Colon (tissue), 2 donors: Measurements from ENCODE around the gene RPL12.
"Not testable (repeated sequence)": the region's sequence is repeated elsewhere in the genome, so short reads cannot be mapped to it uniquely, and the experiment has no call there.

Experiments used
- FAIRE-seq: peaks from 2 replicates; lab custom pipeline; 2012; peaks lifted over from hg19 to GRCh38; lab: Jason Lieb, UNC
- donor health status: control.
- donor health status: control.

RPL12 gene

DNA sequence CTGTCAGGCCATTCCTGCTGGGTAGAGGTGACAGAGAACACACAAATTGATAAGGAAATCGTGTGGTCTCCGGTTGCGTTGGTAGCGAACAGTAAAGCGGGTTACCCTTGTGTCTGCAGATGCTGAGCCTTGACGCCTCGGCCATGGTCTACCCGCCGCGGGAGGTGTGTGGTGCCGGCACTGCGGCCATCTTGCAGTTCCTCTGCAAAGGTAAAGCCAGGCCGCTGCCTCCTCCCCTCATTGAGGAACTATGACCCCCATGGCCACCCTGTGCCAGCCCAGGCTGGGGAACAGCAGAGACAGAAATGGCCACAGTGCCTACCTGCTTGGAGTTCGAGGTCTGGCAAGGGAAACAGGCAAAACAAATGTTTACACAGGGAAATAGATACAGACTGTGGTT is 16.4 kb upstream of the RPL12 start:
- no peak for FAIRE-seq

DNA sequence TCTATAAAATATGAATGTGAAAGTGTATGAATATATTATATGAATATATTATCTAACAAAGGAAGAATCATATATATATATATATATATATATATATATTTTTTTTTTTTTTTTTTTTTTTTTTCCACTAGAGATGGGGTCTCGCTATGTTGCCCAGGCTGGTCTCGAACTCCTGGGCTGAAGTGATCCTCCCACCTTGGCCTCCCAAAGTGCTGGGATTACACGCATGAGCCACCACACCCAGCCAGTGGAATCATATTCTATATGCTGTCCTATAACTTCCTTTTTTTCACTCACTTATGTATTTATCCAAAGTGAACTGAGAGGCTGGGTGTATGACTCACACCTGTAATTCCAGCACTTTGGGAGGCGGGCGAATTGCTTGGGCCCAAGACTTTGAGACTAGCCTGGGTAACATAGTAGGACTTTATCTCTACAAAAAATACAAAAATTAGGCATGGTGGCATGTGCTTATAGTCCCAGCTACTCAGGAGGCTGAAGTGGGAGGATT is 15.3 kb upstream of the RPL12 start:
- not testable (repeated sequence) for FAIRE-seq

DNA sequence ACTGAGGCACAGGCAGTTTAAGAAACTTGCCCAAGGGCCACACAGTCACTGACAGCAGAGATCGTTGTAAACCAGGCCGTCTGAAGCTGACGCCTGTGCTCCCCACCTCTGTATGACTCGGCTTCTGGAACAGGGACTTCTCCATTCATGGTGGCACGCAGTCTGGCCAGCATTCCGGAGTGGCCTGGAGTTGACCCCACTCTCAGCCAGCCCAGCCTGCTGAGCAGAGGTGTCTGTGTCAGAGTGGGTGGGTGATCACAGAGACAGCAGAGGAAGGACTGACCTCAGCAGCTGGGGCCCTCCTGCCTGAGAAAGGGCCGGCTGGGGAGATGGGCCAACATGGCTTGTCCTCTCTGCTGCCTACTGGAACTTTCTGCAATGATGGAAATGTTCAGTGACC is 12.7 kb upstream of the RPL12 start:
- FAIRE-seq: no peak

DNA sequence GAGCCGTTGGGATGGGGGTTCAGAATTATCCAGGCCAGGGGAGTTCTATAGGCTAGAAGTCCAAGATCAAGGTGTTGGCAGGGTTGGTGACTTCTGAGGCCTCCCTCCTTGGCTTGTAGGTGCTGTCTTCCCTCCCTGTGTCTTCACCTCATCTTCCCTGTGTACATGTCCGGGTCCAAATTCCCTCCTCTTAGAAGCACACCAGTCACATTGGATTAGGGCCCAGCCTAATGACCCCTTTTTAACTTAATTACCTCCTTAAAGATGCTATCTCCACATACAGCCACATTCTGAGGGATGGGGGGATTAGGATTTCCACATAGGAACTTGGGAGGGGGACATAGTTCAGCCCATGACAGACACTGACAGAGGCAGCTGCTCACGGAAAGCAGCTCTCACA is 12.2 kb upstream of the RPL12 start:
- FAIRE-seq: no peak

DNA sequence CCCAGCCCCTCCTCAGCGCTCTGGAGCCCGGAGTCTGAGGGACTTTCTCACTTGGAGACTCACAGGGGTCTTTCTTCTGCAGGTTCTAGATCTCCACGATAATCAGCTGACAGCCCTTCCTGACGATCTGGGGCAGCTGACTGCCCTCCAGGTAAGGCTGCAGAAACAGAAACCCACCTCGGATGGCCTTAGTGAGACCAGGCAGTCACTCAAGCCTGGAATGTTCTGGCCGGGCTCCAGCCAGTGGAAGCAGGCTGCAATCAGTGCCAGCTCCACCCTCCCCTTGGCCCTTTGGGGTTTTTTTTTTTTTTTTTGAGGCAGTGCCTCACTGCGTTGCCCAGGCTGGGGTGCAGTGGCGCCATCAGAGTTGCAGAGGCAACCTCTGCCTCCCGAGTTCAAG is 7.7 kb upstream of the RPL12 start:
- FAIRE-seq: no peak

DNA sequence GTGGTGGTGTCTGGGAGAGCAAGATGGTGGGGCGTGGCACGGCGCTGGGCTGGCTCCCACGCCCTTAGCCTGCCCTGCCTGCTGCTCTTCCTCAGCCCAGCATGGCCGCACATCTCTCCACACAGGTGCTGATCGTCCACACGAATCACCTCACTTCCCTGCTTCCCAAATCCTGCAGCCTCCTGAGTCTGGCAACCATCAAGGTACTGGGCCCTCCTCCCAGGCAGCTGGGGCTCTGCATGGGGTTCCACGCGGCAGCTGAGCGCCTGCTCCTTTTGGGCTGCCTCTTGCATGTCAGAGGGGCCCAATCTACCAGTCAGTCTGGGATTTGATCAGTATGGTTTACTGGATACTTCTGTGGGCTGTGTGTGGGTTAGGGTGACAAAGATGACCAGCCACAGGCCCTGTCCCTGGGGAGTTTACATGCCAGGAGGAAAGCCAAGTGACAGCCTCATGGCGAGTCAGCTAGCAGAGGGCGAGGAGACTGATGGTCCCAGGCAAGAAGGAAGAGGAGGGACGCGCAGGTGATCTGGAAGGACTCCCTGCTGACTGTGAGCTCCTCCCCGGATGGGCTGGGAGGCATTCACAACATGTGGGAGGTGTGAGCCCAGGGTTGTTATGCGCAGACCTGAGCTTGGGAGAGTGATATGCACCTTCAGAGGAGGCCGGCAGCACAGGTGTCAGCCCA is 6.1 kb upstream of the RPL12 start:
- no peak for FAIRE-seq

DNA sequence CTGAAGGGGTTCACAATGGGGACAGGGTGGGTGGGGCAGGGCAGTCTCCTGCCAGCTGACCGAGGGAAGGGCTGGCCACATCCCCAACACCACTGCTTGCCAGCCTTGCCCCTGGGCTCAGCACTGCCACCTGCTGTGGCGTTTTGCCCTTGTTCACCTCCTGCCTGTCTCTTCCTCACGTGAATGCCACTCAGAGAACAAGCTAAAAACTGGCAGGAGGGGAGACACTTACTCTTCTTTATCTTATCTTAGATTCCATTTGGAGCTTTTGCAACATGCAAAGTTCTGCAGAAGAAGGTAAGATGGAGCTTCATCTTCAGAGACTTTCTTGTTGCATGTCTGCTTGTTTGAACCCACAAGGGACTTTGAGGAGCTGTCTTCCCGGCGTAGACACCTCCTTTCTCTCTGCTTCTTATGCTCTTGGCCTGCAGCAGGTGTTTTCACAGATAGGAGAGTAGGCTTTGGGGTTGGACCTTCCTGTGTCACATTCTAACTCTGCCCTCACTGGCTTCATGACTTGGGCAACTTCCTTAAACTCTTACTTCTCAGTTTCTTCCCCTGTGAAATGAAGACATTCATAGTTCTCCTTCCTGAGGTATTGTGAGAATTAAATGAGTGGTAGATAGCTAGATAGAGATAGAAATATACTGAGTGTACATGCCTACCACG is 4.3 kb upstream of the RPL12 start:
- no peak for FAIRE-seq

DNA sequence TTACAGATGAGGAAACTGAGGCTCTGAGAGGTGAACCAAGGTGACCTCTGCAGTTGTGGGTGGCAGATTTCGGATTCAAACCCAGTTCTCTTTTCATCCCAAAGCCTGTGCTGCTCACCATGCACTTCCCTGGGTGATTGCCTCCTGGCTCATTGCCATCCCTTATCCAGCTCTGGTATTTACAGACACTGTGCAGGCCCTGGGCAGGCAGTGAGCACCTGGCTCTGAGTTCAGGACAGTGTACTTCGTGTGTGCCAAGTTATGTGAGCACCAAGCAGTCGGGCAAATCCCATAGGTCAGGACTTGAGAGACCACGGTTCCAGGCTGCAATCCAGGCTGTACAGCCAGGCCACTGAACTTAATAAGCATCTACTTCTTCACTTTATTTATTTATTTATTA is 1.5 kb upstream of the RPL12 start:
- FAIRE-seq: no peak

DNA sequence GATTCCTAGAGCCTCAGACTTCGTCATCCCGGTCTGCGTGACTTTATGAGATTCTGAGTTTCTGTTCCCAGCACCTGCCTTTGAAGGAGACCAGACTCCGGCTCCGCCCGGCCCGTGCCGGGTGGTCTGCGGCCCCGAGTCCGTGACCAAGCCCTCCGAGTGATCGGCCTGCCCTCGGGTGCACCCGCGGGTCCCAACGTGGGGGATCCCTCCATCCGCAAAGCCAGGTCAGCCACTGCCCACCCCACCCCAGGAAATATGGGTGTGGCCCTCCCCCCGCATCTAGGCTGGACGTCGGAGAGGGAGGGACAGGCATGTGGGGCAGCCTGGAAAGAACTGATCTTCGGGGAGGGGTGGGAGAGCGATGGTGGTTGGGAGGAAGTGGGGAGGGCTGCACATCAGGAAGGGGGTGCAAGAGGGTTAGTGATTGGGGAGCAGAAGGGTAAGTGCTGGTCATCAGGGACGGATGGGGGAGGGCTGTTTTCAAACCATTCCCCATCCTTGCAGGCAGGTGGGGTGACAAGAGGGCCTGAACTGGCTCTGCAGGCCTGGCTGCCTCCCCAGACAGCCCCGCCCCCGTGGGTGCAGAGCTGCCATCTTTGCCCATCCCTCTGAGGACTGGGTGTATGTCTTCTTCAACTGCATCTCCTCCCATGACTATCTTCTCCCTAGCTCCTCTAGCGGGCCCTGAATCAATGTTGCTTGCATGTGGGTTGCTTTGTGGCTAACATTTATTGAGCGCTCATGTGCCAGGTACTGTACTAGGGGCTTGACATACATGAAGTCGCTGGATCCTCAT is 851 bp upstream of the RPL12 start:
- no peak for FAIRE-seq

DNA sequence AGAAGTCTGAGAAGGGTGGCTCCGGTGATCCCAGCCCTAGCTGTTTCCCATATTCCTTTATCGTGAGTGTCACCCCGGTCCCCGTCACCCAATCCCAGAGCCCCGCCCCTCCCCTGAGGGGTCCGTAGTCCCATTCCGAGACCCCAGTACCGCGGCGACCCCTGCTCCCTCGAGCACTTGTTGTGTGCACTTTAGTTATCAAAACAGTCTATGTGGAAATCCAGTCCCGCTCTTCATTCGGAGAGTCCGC is 327 bp upstream of the RPL12 start:
- FAIRE-seq: no peak

DNA sequence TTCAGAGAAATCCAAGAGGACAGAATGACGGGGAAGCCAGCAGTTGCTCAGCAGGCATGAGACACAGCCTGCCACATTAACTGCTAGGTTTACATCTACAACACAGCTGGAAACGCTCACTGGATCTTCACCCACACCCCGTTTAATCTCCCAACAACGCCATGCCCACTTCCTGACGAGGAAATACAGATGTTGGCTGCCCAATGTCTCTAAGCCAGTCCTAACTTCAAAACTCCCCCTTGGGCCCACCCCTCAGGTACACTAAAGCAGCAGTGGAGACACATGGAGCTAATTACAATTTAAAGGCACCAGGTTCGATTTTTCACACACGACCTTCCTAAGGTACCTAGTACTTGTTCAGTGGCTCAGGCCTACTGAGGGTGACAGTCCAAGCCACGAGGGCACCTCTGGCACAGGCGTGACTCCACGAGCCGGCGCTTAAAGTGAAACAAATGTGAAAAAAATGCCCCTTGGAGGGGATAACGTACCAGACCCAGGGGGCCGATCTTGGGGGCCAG is 904 bp downstream of the RPL12 start:
- no peak for FAIRE-seq

DNA sequence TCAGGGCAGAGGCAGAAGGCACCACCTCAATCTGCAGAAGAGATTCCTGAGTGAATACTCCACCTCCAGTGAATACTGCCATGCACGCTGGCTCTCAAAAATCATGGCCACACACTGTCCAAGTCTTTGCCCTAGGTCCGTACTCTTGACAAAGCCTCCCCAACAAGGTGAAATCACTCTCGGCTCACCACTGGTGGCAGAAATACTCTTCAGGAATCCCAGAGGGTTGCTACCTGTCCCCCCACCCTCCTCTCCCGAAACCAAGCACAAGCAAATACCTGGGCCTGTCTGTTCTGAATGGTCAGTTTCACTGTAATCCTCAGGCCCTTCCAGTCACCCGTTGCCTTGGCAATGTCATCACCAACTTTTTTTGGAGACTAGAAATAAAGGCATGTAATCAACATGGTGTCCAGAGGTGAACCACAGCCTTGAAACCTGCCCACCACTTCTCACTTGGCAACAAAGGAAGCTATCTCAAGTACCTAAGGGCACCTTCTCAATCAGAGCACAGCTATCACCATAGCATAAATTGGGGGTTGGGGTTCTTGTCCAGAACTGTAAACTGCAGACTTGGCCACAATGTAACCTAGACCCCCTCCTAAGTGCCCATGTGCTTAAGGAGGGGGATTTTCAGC is 1.8 kb downstream of the RPL12 start:
- FAIRE-seq: no peak

DNA sequence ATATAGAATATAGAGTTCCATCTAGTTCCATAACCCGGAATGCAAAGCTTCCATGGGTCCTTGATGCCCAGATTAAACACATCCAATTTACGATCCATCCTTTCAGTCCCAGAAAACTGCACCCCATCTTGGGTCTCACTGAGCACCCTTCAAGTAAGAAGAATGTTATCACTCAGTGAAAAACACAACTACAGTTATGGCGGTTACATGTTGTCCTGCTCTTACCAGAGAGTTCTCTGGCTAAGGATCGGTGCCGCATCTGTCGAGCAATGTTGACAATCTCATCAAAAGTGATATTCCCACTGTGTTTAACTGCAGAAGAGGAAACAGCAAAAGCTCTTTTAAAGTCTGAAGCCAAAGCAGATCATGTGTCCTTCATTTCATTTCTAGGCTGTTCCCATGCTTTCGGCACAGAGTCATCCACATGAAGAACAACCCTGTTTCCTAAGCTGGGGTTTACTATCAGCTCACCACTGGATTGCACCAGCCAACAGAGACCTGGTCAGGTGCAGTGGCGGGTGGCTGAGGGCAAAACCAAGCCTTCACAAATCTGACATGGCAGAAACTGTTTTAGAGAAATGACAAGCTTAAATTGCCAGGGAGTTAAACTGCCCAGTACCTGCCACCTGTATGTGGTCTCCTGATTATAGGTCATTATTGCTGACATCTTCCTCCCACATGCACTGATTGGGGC is 2.9 kb downstream of the RPL12 start:
- no peak for FAIRE-seq

DNA sequence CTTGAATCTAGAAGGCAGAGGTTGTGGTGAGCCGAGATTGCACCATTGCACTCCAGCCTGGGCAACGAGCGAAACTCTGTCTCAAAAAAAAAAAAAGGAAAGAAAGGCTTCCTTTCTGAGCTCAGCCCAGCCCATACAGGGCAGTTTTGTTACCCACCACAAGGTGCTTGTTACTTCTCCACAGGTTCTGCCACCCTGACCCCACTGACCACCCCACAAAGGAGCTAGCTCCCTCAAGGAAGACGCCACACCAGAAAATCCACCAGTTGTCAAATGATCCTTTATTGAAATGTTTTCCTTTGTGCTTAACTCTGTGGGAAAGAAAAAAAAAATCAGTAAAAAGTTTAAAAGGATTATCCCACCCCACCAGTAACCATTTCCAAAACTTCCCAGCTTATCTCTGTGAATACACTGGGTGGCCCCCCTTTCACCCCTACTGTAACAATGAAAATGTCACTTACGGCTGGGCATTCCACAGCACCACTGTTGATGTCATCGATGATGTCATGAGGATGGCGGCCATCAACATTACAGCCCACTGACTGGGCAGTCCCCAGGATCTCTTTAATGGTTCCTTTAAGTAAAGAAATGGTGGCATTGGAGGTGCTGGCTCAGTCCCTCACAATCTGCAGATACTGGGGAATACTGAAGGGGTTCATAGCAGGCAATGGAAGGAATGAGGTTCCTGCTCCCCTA is 3.6 kb downstream of the RPL12 start:
- FAIRE-seq: no peak

DNA sequence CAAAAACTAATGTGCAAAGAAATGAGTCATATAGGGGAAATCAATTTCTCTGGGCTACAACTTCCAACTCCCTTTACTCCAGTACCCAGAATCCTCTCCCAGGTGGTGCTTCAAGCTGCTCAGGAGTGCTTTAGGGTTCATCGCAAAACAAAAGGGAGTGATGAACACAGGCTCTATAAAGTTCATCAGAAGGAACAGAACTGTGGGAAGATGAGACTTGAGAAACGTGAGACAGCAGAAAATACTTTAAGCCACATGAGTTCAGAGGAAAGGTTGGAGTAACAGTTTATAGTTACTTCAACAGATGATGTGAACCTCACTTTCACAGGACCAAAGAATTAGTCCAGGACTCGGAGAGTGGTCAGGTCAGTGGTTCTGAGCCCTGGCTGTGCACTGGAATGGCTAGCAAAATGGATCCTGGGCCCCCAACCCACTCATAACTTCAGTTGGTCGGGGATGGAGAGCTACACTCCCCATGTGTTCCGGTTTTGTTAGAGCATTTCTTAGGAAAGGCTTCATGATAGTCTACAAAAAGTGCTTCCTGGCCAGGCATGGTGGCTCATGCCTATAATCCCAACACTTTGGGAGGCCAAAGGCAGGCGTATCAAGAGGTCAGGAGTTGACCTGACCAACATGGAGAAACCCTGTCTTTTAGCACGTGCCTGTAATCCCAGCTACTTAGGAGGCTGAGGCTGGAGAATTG is 4.3 kb downstream of the RPL12 start:
- no peak for FAIRE-seq

DNA sequence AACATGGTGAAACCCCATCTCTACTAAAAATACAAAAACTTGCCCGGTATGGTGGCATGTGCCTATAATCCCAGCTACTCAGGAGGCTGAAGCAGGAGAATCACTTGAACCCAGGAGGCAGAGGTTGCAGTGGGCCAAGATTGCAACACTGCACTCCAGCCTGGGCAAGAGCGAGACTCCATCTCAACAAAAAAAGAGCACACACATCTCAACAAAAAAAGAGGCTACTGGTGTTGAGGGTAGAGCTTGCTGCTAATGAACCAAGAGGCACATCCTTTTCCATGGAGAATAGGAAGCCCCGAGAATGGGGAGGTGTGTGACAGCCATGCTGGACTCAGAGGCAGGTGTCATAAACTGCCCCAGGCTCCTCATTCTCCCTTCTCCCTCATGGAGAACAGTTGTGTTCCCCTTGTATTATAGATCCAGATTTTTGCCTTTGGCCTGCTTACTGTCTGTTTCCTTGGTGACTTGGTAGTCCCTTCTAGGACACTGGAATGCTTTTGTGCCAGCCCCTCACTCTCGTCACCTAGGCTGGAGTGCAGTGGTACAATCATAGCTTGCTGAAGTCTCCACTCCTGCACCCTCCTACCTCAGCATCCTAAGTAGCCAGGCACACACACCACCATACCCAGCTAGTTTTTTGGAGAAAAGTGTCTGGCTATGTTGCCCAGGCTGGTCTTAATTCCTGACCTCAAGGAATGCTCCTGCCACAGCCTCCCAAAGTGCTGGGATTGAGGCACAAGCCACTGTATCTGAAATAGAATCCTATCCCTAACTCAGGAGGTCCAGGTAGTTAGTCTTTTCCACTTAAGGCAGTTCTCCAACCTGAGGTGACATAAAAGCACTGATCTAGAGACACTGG is 5.1 kb downstream of the RPL12 start:
- FAIRE-seq: no peak

DNA sequence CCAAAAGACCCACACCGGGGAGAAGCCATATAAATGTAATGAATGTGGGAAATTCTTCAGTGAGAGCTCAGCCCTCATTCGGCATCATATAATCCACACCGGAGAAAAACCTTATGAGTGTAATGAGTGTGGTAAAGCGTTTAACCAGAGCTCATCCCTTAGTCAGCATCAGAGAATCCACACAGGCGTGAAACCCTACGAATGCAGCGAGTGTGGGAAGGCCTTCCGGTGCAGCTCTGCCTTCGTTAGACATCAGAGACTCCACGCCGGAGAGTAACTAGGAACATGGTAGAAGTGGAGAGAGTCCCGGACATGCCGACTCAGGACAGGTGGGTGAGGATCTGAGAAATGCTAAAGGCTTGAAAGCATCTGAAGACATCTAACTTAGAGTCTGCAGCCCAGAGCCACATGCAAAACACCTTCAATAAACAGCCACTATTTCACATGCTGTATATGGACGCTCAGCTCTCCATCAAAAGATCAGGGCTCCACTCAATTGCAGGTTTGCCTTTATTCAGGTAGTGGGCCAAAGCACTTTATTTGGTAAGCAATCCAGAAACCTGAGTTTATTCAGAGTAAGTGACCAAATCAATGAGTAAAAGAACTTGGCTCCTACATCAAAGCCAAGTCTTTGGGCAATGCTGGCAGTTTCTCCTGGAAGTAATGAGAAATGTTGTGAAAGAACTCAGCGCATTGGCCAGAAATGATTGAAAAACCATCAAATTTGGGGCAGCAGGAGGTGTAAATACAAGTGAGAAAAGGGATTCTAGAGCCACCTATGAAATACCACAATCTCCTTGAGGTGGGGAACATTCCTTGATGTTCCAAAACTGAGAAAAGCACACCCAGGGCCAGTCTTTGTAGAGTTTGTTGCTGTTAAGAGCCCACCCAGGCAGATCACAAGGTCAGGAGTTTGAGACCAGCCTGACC is 6.0 kb downstream of the RPL12 start:
- no peak for FAIRE-seq

DNA sequence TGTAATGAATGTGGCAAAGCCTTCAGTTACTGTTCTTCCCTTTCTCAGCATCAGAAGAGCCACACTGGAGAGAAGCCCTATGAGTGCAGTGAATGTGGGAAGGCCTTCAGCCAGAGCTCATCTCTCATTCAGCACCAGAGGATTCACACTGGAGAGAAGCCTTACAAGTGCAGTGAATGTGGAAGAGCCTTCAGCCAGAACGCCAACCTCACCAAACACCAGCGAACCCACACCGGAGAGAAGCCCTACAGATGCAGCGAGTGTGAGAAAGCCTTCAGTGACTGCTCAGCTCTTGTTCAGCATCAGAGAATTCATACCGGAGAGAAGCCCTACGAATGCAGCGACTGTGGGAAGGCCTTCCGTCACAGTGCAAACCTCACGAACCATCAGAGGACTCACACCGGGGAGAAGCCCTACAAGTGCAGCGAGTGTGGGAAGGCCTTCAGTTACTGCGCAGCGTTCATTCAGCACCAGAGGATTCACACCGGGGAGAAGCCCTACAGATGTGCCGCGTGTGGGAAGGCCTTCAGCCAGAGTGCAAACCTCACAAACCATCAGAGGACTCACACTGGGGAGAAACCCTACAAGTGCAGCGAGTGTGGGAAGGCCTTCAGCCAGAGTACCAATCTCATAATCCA is 6.8 kb downstream of the RPL12 start:
- no peak for FAIRE-seq
